SK-N-MC (cell line): ENCODE measurements around the gene ATP1A3.

Experiments
- EZH2 ChIP-seq: fragments of 200-600 bp; sonication (generic); IDR thresholded peaks from one replicate; pipeline ENCODE4 v1.6.1; 2017; ENCODE audit warnings: antibody characterized with exemption
- FOXP2 ChIP-seq: optimal IDR thresholded peaks from 2 replicates; pipeline ENCODE3; 2011; ENCODE audit warnings: mild to moderate bottlenecking, moderate library complexity; ENCODE audit not compliant: insufficient read depth; ENCODE audit errors: extremely low read length, control extremely low read depth
- POLR2AphosphoS5 ChIP-seq: IDR thresholded peaks from 2 replicates; pipeline ENCODE4 v1.6.1; 2012; ENCODE audit warnings: mild to moderate bottlenecking, low read depth, low read length, borderline replicate concordance

GRCh38 chr19:41993612-41994483 lies at the start of gene ATP1A3:
- TF ChIP-seq POLR2AphosphoS5 (no peak), EZH2 (no peak), FOXP2 (no peak)
